ENCODE measurements around the gene MAPKBP1. TPM values are rescaled to one million over a fixed set of nuclear protein-coding genes. Genes with fewer than 3 reads are reported as not detected.

The MAPKBP1 gene
- total RNA-seq, 1 experiment from 2014 or later: 13.7 TPM

DNA sequence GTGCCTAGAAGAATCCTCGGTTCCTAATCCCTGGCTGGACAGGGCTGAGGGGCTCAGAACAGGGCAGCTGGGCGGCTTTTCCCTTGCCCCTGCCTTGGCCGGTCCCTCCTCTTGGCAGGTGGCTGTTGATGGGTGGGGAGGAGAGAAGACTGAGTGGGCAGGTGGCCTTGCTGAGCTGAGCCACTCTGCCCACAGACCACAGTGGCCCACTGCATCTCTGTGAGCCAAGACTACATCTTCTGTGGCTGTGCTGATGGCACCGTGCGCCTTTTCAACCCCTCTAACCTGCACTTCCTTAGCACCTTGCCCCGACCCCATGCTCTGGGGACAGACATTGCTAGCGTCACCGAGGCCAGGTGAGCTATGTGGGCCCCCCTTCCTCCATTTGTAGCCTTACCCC lies 39.1 kb downstream of the MAPKBP1 start:
- Histone ChIP-seq H3K56ac (ENCODE audit: insufficient read length, low read depth, low read length) (no peak overlapping the region), H3K79me1 (ENCODE audit: insufficient read depth, low read depth, low read length, poor library complexity, severe bottlenecking) (no peaks in the 10 kb centered on the region), H3K27ac (ENCODE audit: insufficient read length, low read depth, low read length) (no peak overlapping the region), H4K91ac (ENCODE audit: insufficient read length, low read depth, low read length) (no peak overlapping the region), H2AK5ac (ENCODE audit: insufficient read length, low read length) (no peak overlapping the region), H2BK120ac (ENCODE audit: low read depth, low read length, poor library complexity, severe bottlenecking) (no peak overlapping the region), H3K4me2 (ENCODE audit: insufficient read depth, insufficient read length, low read length) (no peak overlapping the region), H3K27me3 (ENCODE audit: insufficient read depth, low read length) (no peaks in the 10 kb centered on the region), H3K9me3 (ENCODE audit: control insufficient read depth, low read depth, low read length) (no peaks in the 10 kb centered on the region), H3K23ac (ENCODE audit: insufficient read length, low read depth, low read length) (no peak overlapping the region), H2AFZ (ENCODE audit: low read length) (no peak overlapping the region), H3K23me2 (ENCODE audit: insufficient read length, low read depth, low read length, poor library complexity, severe bottlenecking) (no peaks in the 10 kb centered on the region), H2BK20ac (ENCODE audit: low read depth, low read length, poor library complexity, severe bottlenecking) (no peak overlapping the region), H2BK15ac (ENCODE audit: low read depth, low read length) (no peak overlapping the region), H2BK12ac (ENCODE audit: insufficient read length, low read depth, low read length) (no peak overlapping the region), H3K18ac (ENCODE audit: insufficient read length, low read depth, low read length) (no peak overlapping the region), H3K4ac (ENCODE audit: low read depth, low read length) (no peak overlapping the region), H3K14ac (ENCODE audit: insufficient read depth, low read length) (no peak overlapping the region; the same call in 1 of the 2 replicates), H3K9ac (ENCODE audit: extremely low read depth, insufficient read length, low read length) (no peak overlapping the region), H4K8ac (replicated peaks; ENCODE audit: insufficient read length, low read depth, low read length) (no peak overlapping the region), H4K5ac (ENCODE audit: insufficient read length, low read depth, low read length) (no peak overlapping the region), H4K20me1 (ENCODE audit: control insufficient read depth, insufficient read depth, insufficient read length) (no peaks in the 10 kb centered on the region), H2BK5ac (ENCODE audit: insufficient read length, low read length) (no peak overlapping the region), H3K4me1 (ENCODE audit: insufficient read depth, low read length) (no peaks in the 10 kb centered on the region), H3K79me2 (ENCODE audit: insufficient read depth, low read length) (no peaks in the 10 kb centered on the region), H3T11ph (ENCODE audit: low read length) (no peak overlapping the region)
- TF ChIP-seq, protein P1, sequence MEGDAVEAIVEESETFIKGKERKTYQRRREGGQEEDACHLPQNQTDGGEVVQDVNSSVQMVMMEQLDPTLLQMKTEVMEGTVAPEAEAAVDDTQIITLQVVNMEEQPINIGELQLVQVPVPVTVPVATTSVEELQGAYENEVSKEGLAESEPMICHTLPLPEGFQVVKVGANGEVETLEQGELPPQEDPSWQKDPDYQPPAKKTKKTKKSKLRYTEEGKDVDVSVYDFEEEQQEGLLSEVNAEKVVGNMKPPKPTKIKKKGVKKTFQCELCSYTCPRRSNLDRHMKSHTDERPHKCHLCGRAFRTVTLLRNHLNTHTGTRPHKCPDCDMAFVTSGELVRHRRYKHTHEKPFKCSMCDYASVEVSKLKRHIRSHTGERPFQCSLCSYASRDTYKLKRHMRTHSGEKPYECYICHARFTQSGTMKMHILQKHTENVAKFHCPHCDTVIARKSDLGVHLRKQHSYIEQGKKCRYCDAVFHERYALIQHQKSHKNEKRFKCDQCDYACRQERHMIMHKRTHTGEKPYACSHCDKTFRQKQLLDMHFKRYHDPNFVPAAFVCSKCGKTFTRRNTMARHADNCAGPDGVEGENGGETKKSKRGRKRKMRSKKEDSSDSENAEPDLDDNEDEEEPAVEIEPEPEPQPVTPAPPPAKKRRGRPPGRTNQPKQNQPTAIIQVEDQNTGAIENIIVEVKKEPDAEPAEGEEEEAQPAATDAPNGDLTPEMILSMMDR (conservative IDR thresholded peaks at IDR 0.05): no peak
- Mint-ChIP-seq H3K36me3 (ENCODE audit: insufficient read depth in 1 of 3, low read depth in 3 of 3) (peaks cover 1 to 9% (median 3%) of the 10 kb centered on the region in 3 experiments; a peak in 3 of 7 replicates), H3K4me1 (peaks cover 3 to 5% of the 10 kb centered on the region in 2 experiments), H3K9me3 (no peaks in the 10 kb centered on the region), H3K4me3 (no peak overlapping the region), H3K27ac (peak overlapping the region in 1 of 3 experiments; percentile 70; a peak in 2 of 7 replicates), H3K27me3 (ENCODE audit: low read depth) (no peaks in the 10 kb centered on the region)
- no CpG with 5 or more reads among the region's 8 CpGs for WGBS (ENCODE audit: extremely low coverage, insufficient read length, low lambda C conversion rate)
- DNase-seq: no peak
